ENCODE measurements around the gene EVC2.
"Not testable (repeated sequence)": the region's sequence is repeated elsewhere in the genome, so short reads cannot be mapped to it uniquely, and the experiment has no call there.

EVC2 gene

GRCh38 chr4:5622596-5622995 lies 85.8 kb downstream of the EVC2 start:
- no peak for DNase-seq (ENCODE audit: low read depth in 2 of 2)

GRCh38 chr4:5619913-5620625 lies 88.3 kb downstream of the EVC2 start:
- DNase-seq (ENCODE audit: low read depth in 2 of 2), result no peak

GRCh38 chr4:5618051-5618960 lies 90.1 kb downstream of the EVC2 start:
- DNase-seq (ENCODE audit: low read depth in 2 of 2), result no peak

GRCh38 chr4:5616331-5616950 lies 91.9 kb downstream of the EVC2 start:
- DNase-seq (ENCODE audit: low read depth in 2 of 2), result no peak

GRCh38 chr4:5615496-5616075 lies 92.8 kb downstream of the EVC2 start:
- DNase-seq (ENCODE audit: low read depth in 2 of 2), result no peak

- DNase-seq (ENCODE audit: low read depth in 2 of 2), result no peak
Measured at GRCh38 chr4:5611750-5612149, 96.6 kb downstream of the EVC2 start.

- no peak for DNase-seq (ENCODE audit: low read depth in 2 of 2)
Measured at GRCh38 chr4:5609306-5610007, 98.9 kb downstream of the EVC2 start.

- DNase-seq (ENCODE audit: low read depth in 2 of 2), result not testable (repeated sequence)
Measured at GRCh38 chr4:5593828-5594227, 114.5 kb downstream of the EVC2 start.

- no peak for DNase-seq (ENCODE audit: low read depth in 2 of 2)
Measured at GRCh38 chr4:5592272-5592671, 116.1 kb downstream of the EVC2 start.

GRCh38 chr4:5589495-5589894 lies 118.9 kb downstream of the EVC2 start:
- no peak for DNase-seq (ENCODE audit: low read depth in 2 of 2)

- DNase-seq (ENCODE audit: low read depth in 2 of 2), result no peak
Measured at GRCh38 chr4:5588046-5588445, 120.3 kb downstream of the EVC2 start.

- DNase-seq (ENCODE audit: low read depth in 2 of 2), result no peak
Measured at GRCh38 chr4:5575941-5576340, 132.4 kb downstream of the EVC2 start.

GRCh38 chr4:5574386-5574785 lies 134.0 kb downstream of the EVC2 start:
- no peak for DNase-seq (ENCODE audit: low read depth in 2 of 2)

- no peak for DNase-seq (ENCODE audit: low read depth in 2 of 2)
Measured at GRCh38 chr4:5573965-5574364, 134.4 kb downstream of the EVC2 start.

GRCh38 chr4:5572751-5573150 lies 135.6 kb downstream of the EVC2 start:
- DNase-seq (ENCODE audit: low read depth in 2 of 2), result no peak

GRCh38 chr4:5572114-5572513 lies 136.2 kb downstream of the EVC2 start:
- DNase-seq (ENCODE audit: low read depth in 2 of 2), result no peak

- no peak for DNase-seq (ENCODE audit: low read depth in 2 of 2)
Measured at GRCh38 chr4:5571646-5572045, 136.7 kb downstream of the EVC2 start.

- DNase-seq (ENCODE audit: low read depth in 2 of 2), result no peak
Measured at GRCh38 chr4:5569451-5569850, 138.9 kb downstream of the EVC2 start.

GRCh38 chr4:5568931-5569330 lies 139.4 kb downstream of the EVC2 start:
- no peak for DNase-seq (ENCODE audit: low read depth in 2 of 2)

- DNase-seq (ENCODE audit: low read depth in 2 of 2), result no peak
Measured at GRCh38 chr4:5568336-5568735, 140.0 kb downstream of the EVC2 start.

GRCh38 chr4:5566991-5567390 lies 141.4 kb downstream of the EVC2 start:
- DNase-seq (ENCODE audit: low read depth in 2 of 2), result no peak

GRCh38 chr4:5566526-5566925 lies 141.8 kb downstream of the EVC2 start:
- no peak for DNase-seq (ENCODE audit: low read depth in 2 of 2)
